Vagina (tissue), 2 donors: ENCODE measurements around the gene TENM4.

Source experiments
- CTCF ChIP-seq, 3 experiments: fragments of 450-650 bp in 2 of 3; fragments of 200-600 bp in 1 of 3; sonication (generic) in 1 of 3; IDR thresholded peaks; one replicate each; pipeline ENCODE4 v1.5.1; 2017 to 2019; ENCODE audit warnings: antibody characterized with exemption in 3 of 3, mild to moderate bottlenecking in 2 of 3, moderate library complexity in 2 of 3
- POLR2A ChIP-seq, 2 donors: fragments of 450-650 bp; IDR thresholded peaks; one replicate each; pipeline ENCODE4 v1.6.1; 2017; ENCODE audit warnings: antibody characterized with exemption in 2 of 2, mild to moderate bottlenecking in 2 of 2, moderate library complexity in 2 of 2

- TF ChIP-seq POLR2A (IDR thresholded peaks at IDR 0.05) (peak in 1 of 2 donors; percentile 51), CTCF (IDR thresholded peaks at IDR 0.05) (no peak)
Measured at GRCh38 chr11:79440571-79441460, at the start of gene TENM4.
